H9 (cell line): ENCODE results near the gene HAPLN2. TPM values are rescaled to one million over a fixed set of nuclear protein-coding genes. Genes with fewer than 3 reads are reported as not detected.
"Not testable (repeated sequence)": the region's sequence is repeated elsewhere in the genome, so short reads cannot be mapped to it uniquely, and the experiment has no call there.

Experiments used
- DNase-seq: peaks from one replicate; pipeline ENCODE4 v3.0.0-alpha.2; 2017
- H2AFZ ChIP-seq: one replicate; pipeline ENCODE4 v1.6.1; 2013; ENCODE audit warnings: mild to moderate bottlenecking, low read length, control low read depth, moderate library complexity
- H2AK5ac ChIP-seq: 2 replicates; pipeline ENCODE4 v1.6.1; 2013; ENCODE audit warnings: low read length, control low read depth, mixed read lengths; ENCODE audit not compliant: insufficient read length
- H2BK120ac ChIP-seq: one replicate; pipeline ENCODE4 v1.6.1; 2013; ENCODE audit warnings: low read depth, mild to moderate bottlenecking, low read length, control low read depth, inconsistent platforms; ENCODE audit not compliant: poor library complexity, severe bottlenecking
- H2BK12ac ChIP-seq: 2 replicates; pipeline ENCODE4 v1.6.1; 2013; ENCODE audit warnings: low read length, control low read depth, mixed read lengths, low read depth; ENCODE audit not compliant: insufficient read length
- H2BK15ac ChIP-seq: 2 replicates; pipeline ENCODE4 v1.6.1; 2013; ENCODE audit warnings: low read depth, low read length, control low read depth
- H2BK20ac ChIP-seq: one replicate; pipeline ENCODE4 v1.6.1; 2013; ENCODE audit warnings: low read depth, mild to moderate bottlenecking, low read length, control low read depth, inconsistent platforms; ENCODE audit not compliant: poor library complexity, severe bottlenecking
- H2BK5ac ChIP-seq: 2 replicates; pipeline ENCODE4 v1.6.1; 2013; ENCODE audit warnings: low read length, control low read depth, mixed read lengths; ENCODE audit not compliant: insufficient read length
- H3K14ac ChIP-seq: 2 replicates; pipeline ENCODE4 v1.6.1; 2013; ENCODE audit warnings: low read length, control low read depth; ENCODE audit not compliant: insufficient read depth
- H3K18ac ChIP-seq: 2 replicates; pipeline ENCODE4 v1.6.1; 2013; ENCODE audit warnings: low read depth, mild to moderate bottlenecking, mixed read lengths, low read length, control low read depth; ENCODE audit not compliant: insufficient read length
- H3K23ac ChIP-seq: 2 replicates; pipeline ENCODE4 v1.6.1; 2013; ENCODE audit warnings: low read length, control low read depth, mixed read lengths, low read depth; ENCODE audit not compliant: insufficient read length
- H3K23me2 ChIP-seq: 2 replicates; pipeline ENCODE4 v1.6.1; 2013; ENCODE audit warnings: low read depth, mild to moderate bottlenecking, mixed read lengths, low read length, control low read depth; ENCODE audit not compliant: insufficient read length, poor library complexity, severe bottlenecking
- H3K27ac ChIP-seq: 2 replicates; pipeline ENCODE4 v1.5.1; 2013; ENCODE audit warnings: low read length, control low read depth, mixed read lengths, low read depth; ENCODE audit not compliant: insufficient read length
- H3K27me3 ChIP-seq: 2 replicates; pipeline ENCODE4 v1.6.1; 2013; ENCODE audit warnings: low read length, control low read depth, inconsistent platforms; ENCODE audit not compliant: insufficient read depth
- H3K4ac ChIP-seq: 2 replicates; pipeline ENCODE4 v1.6.1; 2013; ENCODE audit warnings: low read depth, mild to moderate bottlenecking, control low read depth, inconsistent platforms, low read length, moderate library complexity
- H3K4me1 ChIP-seq: 2 replicates; pipeline ENCODE4 v1.6.1; 2013; ENCODE audit warnings: low read length, control low read depth, inconsistent platforms; ENCODE audit not compliant: insufficient read depth
- H3K4me2 ChIP-seq: 2 replicates; pipeline ENCODE4 v1.6.1; 2013; ENCODE audit warnings: low read length, control low read depth, mixed read lengths; ENCODE audit not compliant: insufficient read length, insufficient read depth
- H3K56ac ChIP-seq: 2 replicates; pipeline ENCODE4 v1.6.1; 2013; ENCODE audit warnings: low read depth, mild to moderate bottlenecking, mixed read lengths, low read length, control low read depth; ENCODE audit not compliant: insufficient read length
- H3K79me1 ChIP-seq: 2 replicates; pipeline ENCODE4 v1.6.1; 2013; ENCODE audit warnings: low read depth, mild to moderate bottlenecking, moderate library complexity, low read length, control low read depth, inconsistent platforms; ENCODE audit not compliant: insufficient read depth, poor library complexity, severe bottlenecking
- H3K79me2 ChIP-seq: 2 replicates; pipeline ENCODE4 v1.6.1; 2013; ENCODE audit warnings: low read length, control low read depth, inconsistent platforms; ENCODE audit not compliant: insufficient read depth
- H3K9ac ChIP-seq: 2 replicates; pipeline ENCODE4 v1.6.1; 2013; ENCODE audit warnings: low read length, control low read depth, mixed read lengths; ENCODE audit not compliant: insufficient read length; ENCODE audit errors: extremely low read depth
- H3K9me3 ChIP-seq: one replicate; pipeline ENCODE4 v1.6.1; 2013; ENCODE audit warnings: low read depth, low read length, inconsistent platforms; ENCODE audit not compliant: control insufficient read depth
- H3T11ph ChIP-seq: one replicate; pipeline ENCODE4 v1.6.1; 2013; ENCODE audit warnings: mild to moderate bottlenecking, low read length, control low read depth, inconsistent platforms
- H4K20me1 ChIP-seq: one replicate; pipeline ENCODE4 v1.6.1; 2013; ENCODE audit not compliant: control insufficient read depth, insufficient read length, insufficient read depth
- H4K5ac ChIP-seq: 2 replicates; pipeline ENCODE4 v1.6.1; 2013; ENCODE audit warnings: low read depth, mild to moderate bottlenecking, mixed read lengths, low read length, control low read depth; ENCODE audit not compliant: insufficient read length
- H4K8ac ChIP-seq: replicated peaks from 2 replicates; pipeline ENCODE4 v1.6.1; 2013; ENCODE audit warnings: low read length, control low read depth, mixed read lengths, low read depth; ENCODE audit not compliant: insufficient read length
- H4K91ac ChIP-seq: 2 replicates; pipeline ENCODE4 v1.6.1; 2013; ENCODE audit warnings: low read depth, mild to moderate bottlenecking, moderate library complexity, mixed read lengths, low read length, control low read depth; ENCODE audit not compliant: insufficient read length
- H3K27ac Mint-ChIP-seq, 3 experiments: 2 replicates in 2 of 3; 3 replicates in 1 of 3; pipeline ENCODE4 v1.8.0; 2020 to 2021; ENCODE audit warnings: mixed read lengths in 3 of 3, mild to moderate bottlenecking in 1 of 3, moderate library complexity in 1 of 3
- H3K27me3 Mint-ChIP-seq: 2 replicates; pipeline ENCODE4 v1.8.0; 2021; ENCODE audit warnings: low read depth, mild to moderate bottlenecking, moderate library complexity, mixed read lengths
- H3K36me3 Mint-ChIP-seq, 3 experiments: 2 replicates in 2 of 3; 3 replicates in 1 of 3; pipeline ENCODE4 v1.8.0; 2020 to 2021; ENCODE audit warnings: low read depth in 3 of 3, mixed read lengths in 3 of 3; ENCODE audit not compliant: insufficient read depth in 1 of 3
- H3K4me1 Mint-ChIP-seq, 2 experiments: 2 replicates each; pipeline ENCODE4 v1.8.0; 2020; ENCODE audit warnings: mixed read lengths in 2 of 2
- H3K4me3 Mint-ChIP-seq, 2 experiments: 2 replicates in 1 of 2; 3 replicates in 1 of 2; pipeline ENCODE4 v1.8.0; 2020 to 2021; ENCODE audit warnings: mild to moderate bottlenecking in 2 of 2, mixed read lengths in 2 of 2, moderate library complexity in 1 of 2
- H3K9me3 Mint-ChIP-seq, 2 experiments: 2 replicates in 1 of 2; 3 replicates in 1 of 2; pipeline ENCODE4 v1.8.0; 2020; ENCODE audit warnings: mild to moderate bottlenecking in 2 of 2, mixed read lengths in 2 of 2, moderate library complexity in 1 of 2
- CTCF ChIP-seq: fragments of 200-600 bp; sonication (generic); conservative IDR thresholded peaks from 3 replicates; pipeline ENCODE4 v1.8.0; 2021; ENCODE audit warnings: antibody characterized with exemption, mild to moderate bottlenecking
- WGBS: extraction: QIAGEN DNeasy Blood & Tissue Kit; methylation state at CpG from one replicate; pipeline ENCODE4 v1.1.7; 2013; ENCODE audit warnings: missing lambda C conversion rate, low lambda C conversion rate, mixed read lengths; ENCODE audit not compliant: insufficient read length; ENCODE audit errors: extremely low coverage; 5-methylcytosine and 5-hydroxymethylcytosine counted together
- total RNA-seq: library from RNA; stranded (reverse); gene quantifications from 2 replicates; pipeline ENCODE4 v1.2.1, GENCODE V29; 2021

HAPLN2 gene
- total RNA-seq, 1 experiment from 2014 or later = 0.46 TPM

DNA sequence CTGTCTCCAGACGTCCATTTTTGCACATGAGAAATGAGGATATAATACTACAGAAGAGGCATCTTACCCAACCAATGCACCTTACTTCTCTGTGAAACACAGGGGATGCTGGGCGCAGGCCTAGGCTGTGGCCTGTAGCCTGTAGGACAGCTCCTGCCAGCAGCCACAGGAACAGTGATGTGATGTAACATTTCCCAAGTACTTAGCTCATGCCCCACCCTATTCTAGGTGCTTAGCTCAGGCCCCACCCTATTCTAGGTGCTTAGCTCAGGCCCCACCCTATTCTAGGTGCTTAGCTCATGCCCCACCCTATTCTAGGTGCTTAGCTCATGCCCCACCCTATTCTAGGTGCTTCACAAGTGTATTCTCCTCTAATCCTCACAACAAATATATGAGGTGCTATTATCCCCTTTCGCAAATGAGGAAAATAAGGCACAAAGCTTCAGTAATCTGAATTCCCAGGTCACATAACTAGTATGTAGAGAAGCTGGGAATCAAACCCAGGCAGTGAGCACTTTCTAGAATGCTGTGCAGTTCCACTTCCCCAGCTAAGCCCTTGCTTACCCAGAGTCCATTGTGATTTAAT lies 32.2 kb upstream of the HAPLN2 start:
- Mint-ChIP-seq H3K4me3 (no peak overlapping the region), H3K36me3 (no peaks in the 10 kb centered on the region), H3K4me1 (peaks cover 28 to 29% of the 10 kb centered on the region in 2 experiments), H3K27me3 (0 out of 2 replicates have a peak, but pooled peaks cover 2% of the 10 kb centered on the region), H3K9me3 (no peaks in the 10 kb centered on the region), H3K27ac (no peak overlapping the region)
- no peak overlapping the region for H3K23ac ChIP-seq
- H3K79me2 ChIP-seq = no peaks in the 10 kb centered on the region
- no peaks in the 10 kb centered on the region; the same call in 1 of the 2 replicates for H3K4me1 ChIP-seq
- no peaks in the 10 kb centered on the region for H4K20me1 ChIP-seq
- H2AFZ ChIP-seq = no peak overlapping the region
- H2BK120ac ChIP-seq = no peak overlapping the region
- H3K18ac ChIP-seq = no peak overlapping the region
- H3K14ac ChIP-seq = no peak overlapping the region
- no peak overlapping the region for H4K91ac ChIP-seq
- H2AK5ac ChIP-seq = no peak overlapping the region
- H3K23me2 ChIP-seq = peaks cover 3% of the 10 kb centered on the region
- DNase-seq = no peak
- TF ChIP-seq CTCF = no peak
- H3T11ph ChIP-seq = no peak overlapping the region
- H3K4ac ChIP-seq = no peak overlapping the region
- no CpG with 5 or more reads among the region's 3 CpGs for whole genome bisulfite sequencing
- no peak overlapping the region for H2BK15ac ChIP-seq
- H4K5ac ChIP-seq = no peak overlapping the region
- no peak overlapping the region for H4K8ac ChIP-seq
- no peaks in the 10 kb centered on the region for H3K9me3 ChIP-seq
- no peak overlapping the region for H3K56ac ChIP-seq
- H3K9ac ChIP-seq = no peak overlapping the region
- H3K27me3 ChIP-seq = no peaks in the 10 kb centered on the region; the same call in 1 of the 2 replicates
- no peak overlapping the region for H3K4me2 ChIP-seq
- no peak overlapping the region for H2BK12ac ChIP-seq
- no peaks in the 10 kb centered on the region for H3K79me1 ChIP-seq
- no peak overlapping the region for H3K27ac ChIP-seq
- no peak overlapping the region for H2BK20ac ChIP-seq
- H2BK5ac ChIP-seq = no peak overlapping the region

- H3K79me1 ChIP-seq, H3K4me1 ChIP-seq, H3K4me3 Mint-ChIP-seq, H2BK20ac ChIP-seq, H2AFZ ChIP-seq, H2AK5ac ChIP-seq, H3K18ac ChIP-seq, H3K4ac ChIP-seq, H4K20me1 ChIP-seq, H4K5ac ChIP-seq, H2BK15ac ChIP-seq, H2BK120ac ChIP-seq, H3K9me3 ChIP-seq, H2BK12ac ChIP-seq, H2BK5ac ChIP-seq, H3K9me3 Mint-ChIP-seq, H3K23me2 ChIP-seq, H3K23ac ChIP-seq, H4K8ac ChIP-seq, H3K14ac ChIP-seq, H3K27me3 ChIP-seq, H3K27ac Mint-ChIP-seq, H3K27me3 Mint-ChIP-seq, H3T11ph ChIP-seq, H3K4me2 ChIP-seq, H3K9ac ChIP-seq, H3K79me2 ChIP-seq, H4K91ac ChIP-seq, H3K56ac ChIP-seq, H3K36me3 Mint-ChIP-seq, H3K27ac ChIP-seq, DNase-seq: not testable (repeated sequence)
- WGBS = no CpG with 5 or more reads among the region's 8 CpGs
- H3K4me1 Mint-ChIP-seq = peaks cover 34 to 36% of the 10 kb centered on the region in 2 experiments
These were observed 31.3 kb upstream of the HAPLN2 start for GRCh38 chr1:156587927-156588326.
